Neuronal stem cell (in vitro differentiated cells): ENCODE measurements around the gene JHY.
A peak's percentile ranks its signal among the peaks of the same experiment; 100 is the strongest.

Source experiments
- DNase-seq: peaks from one replicate; pipeline ENCODE4 v3.0.0-alpha.2; 2013; ENCODE audit warnings: low spot score
- H2AFZ ChIP-seq: one replicate; pipeline ENCODE4 v1.6.1; 2013; ENCODE audit warnings: mild to moderate bottlenecking, low read length, inconsistent platforms
- H2AK5ac ChIP-seq: 2 replicates; pipeline ENCODE4 v1.6.1; 2013; ENCODE audit warnings: low read depth, mild to moderate bottlenecking, inconsistent platforms, low read length, moderate library complexity, mixed read lengths
- H2BK120ac ChIP-seq: 2 replicates; pipeline ENCODE4 v1.6.1; 2013; ENCODE audit warnings: low read depth, mild to moderate bottlenecking, inconsistent platforms, low read length, moderate library complexity, mixed read lengths
- H2BK12ac ChIP-seq: one replicate; pipeline ENCODE4 v1.6.1; 2013; ENCODE audit warnings: low read length, inconsistent platforms
- H2BK15ac ChIP-seq: 2 replicates; pipeline ENCODE4 v1.6.1; 2013; ENCODE audit warnings: mild to moderate bottlenecking, low read length, inconsistent platforms, mixed read lengths
- H2BK5ac ChIP-seq: one replicate; pipeline ENCODE4 v1.6.1; 2013; ENCODE audit warnings: inconsistent platforms, mild to moderate bottlenecking, low read length, moderate library complexity
- H3K14ac ChIP-seq: one replicate; pipeline ENCODE4 v1.6.1; 2013; ENCODE audit warnings: low read length, inconsistent platforms
- H3K18ac ChIP-seq: 2 replicates; pipeline ENCODE4 v1.6.1; 2013; ENCODE audit warnings: low read length, inconsistent platforms
- H3K23ac ChIP-seq: 2 replicates; pipeline ENCODE4 v1.6.1; 2013; ENCODE audit warnings: low read depth, mild to moderate bottlenecking, mixed read lengths, low read length, inconsistent platforms; ENCODE audit not compliant: poor library complexity
- H3K27ac ChIP-seq: replicated peaks from 3 replicates; pipeline ENCODE4 v1.5.1; 2013; ENCODE audit warnings: low read length, inconsistent platforms
- H3K27me3 ChIP-seq, 3 experiments: 2 replicates each; pipeline ENCODE4 v1.6.1; 2013; ENCODE audit warnings: low read length in 3 of 3, mild to moderate bottlenecking in 2 of 3, inconsistent platforms in 1 of 3, low read depth in 1 of 3, mixed read lengths in 1 of 3, moderate library complexity in 1 of 3; ENCODE audit not compliant: control insufficient read depth in 3 of 3, insufficient read depth in 3 of 3
- H3K36me3 ChIP-seq, 2 donors: replicated peaks in 1 of 2; 2 replicates each; pipeline ENCODE4 v1.6.1; 2013; ENCODE audit warnings: low read length in 2 of 2; ENCODE audit not compliant: control insufficient read depth in 2 of 2, insufficient read depth in 2 of 2
- H3K4ac ChIP-seq: 2 replicates; pipeline ENCODE4 v1.6.1; 2013; ENCODE audit warnings: inconsistent platforms, mild to moderate bottlenecking, low read length, moderate library complexity
- H3K4me1 ChIP-seq, 2 donors: 1 replicate in 1 of 2; 2 replicates in 1 of 2; pipeline ENCODE4 v1.6.1; 2013; ENCODE audit warnings: low read length in 2 of 2, low read depth in 1 of 2; ENCODE audit not compliant: control insufficient read depth in 2 of 2, insufficient read depth in 1 of 2
- H3K4me2 ChIP-seq: one replicate; pipeline ENCODE4 v1.6.1; 2013; ENCODE audit warnings: mild to moderate bottlenecking, low read length, inconsistent platforms; ENCODE audit not compliant: insufficient read depth, poor library complexity, severe bottlenecking
- H3K4me3 ChIP-seq, 2 donors: 2 replicates each; pipeline ENCODE4 v1.5.1; 2013; ENCODE audit warnings: low read length in 2 of 2, mild to moderate bottlenecking in 2 of 2, inconsistent platforms in 1 of 2, moderate library complexity in 1 of 2
- H3K79me1 ChIP-seq: one replicate; pipeline ENCODE4 v1.6.1; 2013; ENCODE audit warnings: low read depth, mild to moderate bottlenecking, inconsistent platforms, low read length, moderate library complexity
- H3K9ac ChIP-seq: one replicate; pipeline ENCODE4 v1.6.1; 2013; ENCODE audit warnings: mild to moderate bottlenecking, low read depth, low read length, inconsistent platforms; ENCODE audit not compliant: poor library complexity
- H3K9me3 ChIP-seq, 2 donors: replicated peaks in 1 of 2; 2 replicates each; pipeline versions ENCODE3 to v1.6.1; 2013; ENCODE audit warnings: low read length in 2 of 2, mild to moderate bottlenecking in 2 of 2, inconsistent platforms in 1 of 2, low read depth in 1 of 2, mixed read lengths in 1 of 2, moderate library complexity in 1 of 2; ENCODE audit not compliant: control insufficient read depth in 2 of 2, insufficient read depth in 1 of 2
- H4K8ac ChIP-seq: one replicate; pipeline ENCODE4 v1.6.1; 2013; ENCODE audit warnings: low read depth, mild to moderate bottlenecking, inconsistent platforms, low read length, moderate library complexity
- H4K91ac ChIP-seq: one replicate; pipeline ENCODE4 v1.6.1; 2013; ENCODE audit warnings: low read length, low read depth, mild to moderate bottlenecking, inconsistent platforms; ENCODE audit not compliant: poor library complexity
- WGBS, 2 donors: extraction: QIAGEN DNeasy Blood & Tissue Kit; methylation state at CpG; one replicate each; pipeline ENCODE4 v1.1.7; 2013; ENCODE audit warnings: missing lambda C conversion rate in 2 of 2, mixed read lengths in 1 of 2; ENCODE audit not compliant: insufficient read length in 2 of 2, insufficient replicate concordance in 1 of 2; ENCODE audit errors: extremely low coverage in 2 of 2; 5-methylcytosine and 5-hydroxymethylcytosine counted together

The JHY gene

DNA sequence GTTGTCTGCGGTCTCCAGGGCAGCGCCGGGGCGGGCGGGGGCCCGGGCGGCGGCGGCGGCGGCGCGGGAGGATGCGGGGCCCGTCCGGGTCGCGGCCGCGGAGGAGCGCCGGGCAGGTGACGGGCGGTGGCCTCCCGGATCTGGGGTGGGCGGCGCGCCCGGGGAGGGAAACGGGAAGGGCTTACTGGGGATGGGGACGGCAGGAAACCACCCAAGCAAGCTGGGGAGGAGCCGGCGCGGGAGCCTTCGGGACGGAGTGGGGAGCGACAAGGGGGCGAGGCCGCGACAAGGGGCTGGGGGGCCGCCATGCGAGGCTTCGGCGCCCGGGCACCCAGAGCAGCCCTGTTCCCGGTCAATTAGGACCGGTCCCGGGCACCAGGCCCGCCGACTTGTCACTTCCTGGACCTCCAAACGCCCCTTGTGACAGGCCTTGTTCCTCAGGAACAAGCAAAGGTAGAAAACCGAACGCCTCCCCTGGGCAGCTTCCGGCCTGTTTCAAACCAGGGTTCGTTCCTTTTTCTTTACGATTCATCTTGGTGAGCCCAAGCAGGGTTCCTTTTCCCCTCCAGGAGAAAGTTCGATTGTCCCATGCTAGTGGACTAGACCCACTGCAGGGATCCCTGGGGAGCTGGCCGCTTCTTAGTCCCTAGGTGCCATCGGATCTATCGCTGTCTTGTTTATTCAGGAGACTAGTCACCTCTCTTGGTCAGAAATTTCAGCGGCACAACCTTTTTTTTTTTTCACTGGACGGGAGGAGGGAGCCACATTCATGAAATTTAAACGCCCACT is 492 bp downstream of the JHY start:
- Histone ChIP-seq H2BK12ac (no peak overlapping the region), H3K4me1 (peaks cover 2 to 12% of the 10 kb centered on the region in 2 donors), H2BK15ac (peak overlapping the region; percentile 89), H3K14ac (peak overlapping the region; percentile 66), H2BK120ac (no peak overlapping the region), H3K27ac (no peak overlapping the region), H3K9ac (peak overlapping the region; percentile 79), H4K91ac (no peak overlapping the region), H3K4me2 (peak overlapping the region; percentile 84), H2AK5ac (no peak overlapping the region), H4K8ac (no peak overlapping the region), H3K4me3 (peak overlapping the region; percentile 38 to 85), H3K36me3 (no peaks in the 10 kb centered on the region), H2AFZ (peak overlapping the region; percentile 96), H3K18ac (peak overlapping the region; percentile 86), H3K4ac (no peak overlapping the region), H3K9me3 (no peaks in the 10 kb centered on the region), H3K27me3 (peaks cover 0 to 62% (median 7%) of the 10 kb centered on the region in 3 experiments), H3K79me1 (no peaks in the 10 kb centered on the region), H2BK5ac (no peak overlapping the region), H3K23ac (peak overlapping the region; percentile 47)
- peak; percentile 31 for DNase-seq
- WGBS, 2 donors = no CpG with 5 or more reads among the region's 63 CpGs

GRCh38 chr11:122883646-122883979 is 1.1 kb downstream of the JHY start:
- WGBS, 2 donors = no CpG with 5 or more reads among the region's 3 CpGs
- Histone ChIP-seq H3K4me3 (no peak overlapping the region), H3K27me3 (peaks cover 0 to 61% (median 7%) of the 10 kb centered on the region in 3 experiments), H3K23ac (no peak overlapping the region), H3K36me3 (no peaks in the 10 kb centered on the region), H3K9me3 (no peaks in the 10 kb centered on the region), H4K8ac (no peak overlapping the region), H2BK15ac (no peak overlapping the region), H2BK12ac (no peak overlapping the region), H3K4me1 (peaks cover 2 to 12% of the 10 kb centered on the region in 2 donors), H2AK5ac (no peak overlapping the region), H3K4me2 (peak overlapping the region; percentile 84), H3K9ac (no peak overlapping the region), H3K4ac (no peak overlapping the region), H3K18ac (no peak overlapping the region), H2BK5ac (no peak overlapping the region), H4K91ac (no peak overlapping the region), H2AFZ (peak overlapping the region; percentile 96), H2BK120ac (no peak overlapping the region), H3K79me1 (no peaks in the 10 kb centered on the region), H3K27ac (no peak overlapping the region), H3K14ac (no peak overlapping the region)
- DNase-seq = no peak

DNA sequence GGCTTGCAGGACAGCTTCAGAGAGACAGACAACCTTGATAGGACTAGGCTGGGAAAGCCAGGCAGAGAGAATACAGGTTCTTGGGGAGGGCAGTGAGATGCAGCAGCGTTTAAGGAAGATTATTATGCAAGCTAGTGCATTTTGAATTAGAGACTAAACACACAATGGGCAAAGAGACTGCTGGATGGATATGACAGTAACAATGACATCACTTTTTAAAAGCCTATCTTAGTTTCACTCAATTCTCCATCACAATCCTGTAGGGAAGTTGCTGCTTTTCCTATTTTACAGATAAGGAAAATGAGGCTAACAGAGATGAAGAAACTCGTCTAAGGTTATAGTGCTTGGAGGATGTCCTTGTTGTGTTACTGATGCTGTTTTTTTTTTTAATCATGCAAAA is 5.6 kb downstream of the JHY start:
- Histone ChIP-seq H2BK15ac (no peak overlapping the region), H3K4me1 (peaks cover 0 to 4% of the 10 kb centered on the region in 2 donors), H2BK120ac (no peak overlapping the region), H3K4me3 (no peak overlapping the region), H3K4me2 (no peak overlapping the region), H4K91ac (no peak overlapping the region), H3K27ac (no peak overlapping the region), H2AFZ (no peak overlapping the region), H2BK12ac (no peak overlapping the region), H2BK5ac (no peak overlapping the region), H3K18ac (no peak overlapping the region), H3K27me3 (peaks cover 0 to 28% (median 2%) of the 10 kb centered on the region in 3 experiments), H3K4ac (no peak overlapping the region), H3K23ac (no peak overlapping the region), H3K14ac (no peak overlapping the region), H4K8ac (no peak overlapping the region), H3K79me1 (no peaks in the 10 kb centered on the region), H3K36me3 (no peaks in the 10 kb centered on the region), H3K9me3 (no peaks in the 10 kb centered on the region), H2AK5ac (no peak overlapping the region), H3K9ac (no peak overlapping the region)
- no peak for DNase-seq
- no CpG with 5 or more reads among the region's 2 CpGs for WGBS, 2 donors

GRCh38 chr11:122893131-122893530 is 10.6 kb downstream of the JHY start:
- Histone ChIP-seq H3K36me3 (no peaks in the 10 kb centered on the region), H3K9me3 (no peaks in the 10 kb centered on the region), H3K9ac (no peak overlapping the region), H2BK15ac (no peak overlapping the region), H2BK120ac (no peak overlapping the region), H2AK5ac (no peak overlapping the region), H3K27me3 (peaks cover 0 to 13% (median 0%) of the 10 kb centered on the region in 3 experiments), H3K4me2 (no peak overlapping the region), H3K27ac (no peak overlapping the region), H3K18ac (no peak overlapping the region), H2AFZ (no peak overlapping the region), H3K14ac (no peak overlapping the region), H3K79me1 (no peaks in the 10 kb centered on the region), H3K4me1 (peaks cover 0 to 2% of the 10 kb centered on the region in 2 donors), H3K4me3 (no peak overlapping the region), H4K91ac (no peak overlapping the region), H3K23ac (no peak overlapping the region), H4K8ac (no peak overlapping the region), H2BK5ac (no peak overlapping the region), H2BK12ac (no peak overlapping the region), H3K4ac (no peak overlapping the region)
- no peak for DNase-seq
- no CpG with 5 or more reads among the region's 5 CpGs for WGBS, 2 donors
